ENCODE data around the gene ZBTB25.

GRCh38 chr14:64419003-64419402, 84.6 kb downstream of the ZBTB25 start:
- no peak for TF ChIP-seq CTCF (IDR thresholded peaks at IDR 0.05; ENCODE audit: borderline replicate concordance, extremely low read depth, low read length, poor library complexity, severe bottlenecking)
- no peak for TF ChIP-seq EZH2 (IDR thresholded peaks at IDR 0.05; ENCODE audit: borderline replicate concordance, low read depth, low read length, severe bottlenecking)
